B cell (primary cell): Measurements from ENCODE around the gene ARHGEF37. TPM values are rescaled to one million over a fixed set of nuclear protein-coding genes. Genes with fewer than 3 reads are reported as not detected.

Source experiments
- ATAC-seq: fragments of 200-7000 bp; cut with Tn5 transposase; one replicate; pipeline ENCODE4 v1.10.0; 2021; ENCODE audit warnings: low read depth, mild to moderate bottlenecking, moderate number of reproducible peaks, moderate library complexity
- CTCF ChIA-PET: fragments of 350-600 bp; sonication (Branson Sonifier 250); formaldehyde crosslinking; loops from one replicate; lab custom pipeline; 2021; ENCODE audit warnings: antibody characterized with exemption, inconsistent platforms; lab: Charles Lee
- POLR2A ChIA-PET: fragments of 350-600 bp; sonication (Branson Sonifier 250); formaldehyde crosslinking; loops from one replicate; lab custom pipeline; 2021; ENCODE audit warnings: antibody characterized with exemption; lab: Charles Lee
- DNase-seq: peaks from one replicate; pipeline ENCODE4 v3.0.0; 2013
- H2AFZ ChIP-seq: 2 replicates; pipeline ENCODE4 v1.6.1; 2012; ENCODE audit warnings: mild to moderate bottlenecking, low read depth, low read length; ENCODE audit not compliant: insufficient read depth, poor library complexity, severe bottlenecking
- H3K27ac ChIP-seq, 2 donors: 1 replicate in 1 of 2; 2 replicates in 1 of 2; pipeline ENCODE4 v1.5.1; 2012 to 2013; ENCODE audit warnings: low read length in 2 of 2, mild to moderate bottlenecking in 2 of 2, moderate library complexity in 1 of 2
- H3K27me3 ChIP-seq, 4 experiments: fragments of 200-600 bp in 1 of 4; sonication (generic) in 1 of 4; replicated peaks in 1 of 4; 1 replicate in 2 of 4; 2 replicates in 2 of 4; pipeline versions ENCODE4 v1.6.1 to v1.7.0; 2013 to 2016; ENCODE audit warnings: low read length in 3 of 4, mild to moderate bottlenecking in 2 of 4, mixed read lengths in 1 of 4, moderate library complexity in 1 of 4; ENCODE audit not compliant: insufficient read depth in 4 of 4, control insufficient read depth in 3 of 4; ENCODE audit errors: control extremely low read depth in 1 of 4
- H3K36me3 ChIP-seq, 2 experiments: replicated peaks in 1 of 2; 1 replicate in 1 of 2; 2 replicates in 1 of 2; pipeline versions ENCODE4 v1.6.1 to v1.7.1; 2013; ENCODE audit warnings: low read length in 1 of 2; ENCODE audit not compliant: insufficient read depth in 2 of 2, control insufficient read depth in 1 of 2; ENCODE audit errors: control extremely low read depth in 1 of 2, extremely low read depth in 1 of 2
- H3K4me1 ChIP-seq, 2 donors: fragments of 200-600 bp in 1 of 2; sonication (generic) in 1 of 2; 1 replicate in 1 of 2; 2 replicates in 1 of 2; pipeline versions ENCODE4 v1.5.1 to v1.6.1; 2013 to 2017; ENCODE audit warnings: low read length in 2 of 2; ENCODE audit not compliant: control insufficient read depth in 2 of 2, insufficient read depth in 2 of 2
- H3K4me2 ChIP-seq: replicated peaks from 2 replicates; pipeline ENCODE3; 2012; ENCODE audit warnings: mild to moderate bottlenecking, low read depth, low read length; ENCODE audit not compliant: poor library complexity, severe bottlenecking
- H3K4me3 ChIP-seq, 5 experiments: fragments of 200-600 bp in 1 of 5; sonication (generic) in 1 of 5; 1 replicate in 3 of 5; 2 replicates in 2 of 5; pipeline versions ENCODE4 v1.5.1 to v1.7.0; 2011 to 2016; ENCODE audit warnings: low read length in 4 of 5, mild to moderate bottlenecking in 4 of 5, low read depth in 2 of 5, control low read depth in 1 of 5, moderate library complexity in 1 of 5; ENCODE audit not compliant: insufficient read depth in 1 of 5; ENCODE audit errors: control extremely low read depth in 1 of 5, extremely low read depth in 1 of 5
- H3K79me2 ChIP-seq: fragments of 200-600 bp; sonication (generic); one replicate; pipeline ENCODE4 v1.6.0; 2016; ENCODE audit warnings: low read length; ENCODE audit not compliant: control insufficient read depth, insufficient read depth
- H3K9ac ChIP-seq: fragments of 200-600 bp; sonication (generic); 2 replicates; pipeline ENCODE4 v1.6.1; 2017; ENCODE audit warnings: mild to moderate bottlenecking, low read length, moderate library complexity
- H3K9me3 ChIP-seq, 3 donors: one replicate each; pipeline versions ENCODE4 v1.6.1 to v1.7.1; 2013; ENCODE audit warnings: low read length in 2 of 3; ENCODE audit not compliant: control insufficient read depth in 2 of 3, insufficient read depth in 1 of 3; ENCODE audit errors: control extremely low read depth in 1 of 3
- H4K20me1 ChIP-seq: 2 replicates; pipeline ENCODE4 v1.6.0; 2012; ENCODE audit warnings: mild to moderate bottlenecking, low read length; ENCODE audit not compliant: insufficient read depth, control insufficient read depth, poor library complexity, severe bottlenecking
- H3K27ac Mint-ChIP-seq: one replicate; pipeline ENCODE4 v1.8.0; 2021; ENCODE audit warnings: mixed read lengths
- H3K27me3 Mint-ChIP-seq: one replicate; pipeline ENCODE4 v1.8.0; 2021; ENCODE audit warnings: mixed read lengths
- H3K4me1 Mint-ChIP-seq: one replicate; pipeline ENCODE4 v1.8.0; 2021; ENCODE audit warnings: mixed read lengths
- H3K4me3 Mint-ChIP-seq: one replicate; pipeline ENCODE4 v1.8.0; 2021; ENCODE audit warnings: mixed read lengths
- H3K9me3 Mint-ChIP-seq: one replicate; pipeline ENCODE4 v1.8.0; 2022; ENCODE audit warnings: mixed read lengths; ENCODE audit not compliant: insufficient read depth
- CTCF ChIP-seq: fragments of 200-600 bp; IDR thresholded peaks from one replicate; pipeline ENCODE4 v1.8.0; 2022; ENCODE audit warnings: antibody characterized with exemption, mild to moderate bottlenecking
- EZH2 ChIP-seq: IDR thresholded peaks from 2 replicates; pipeline ENCODE4 v1.6.1; 2012; ENCODE audit warnings: borderline replicate concordance, low read depth, mild to moderate bottlenecking, moderate library complexity, low read length; ENCODE audit not compliant: insufficient read depth, poor library complexity, severe bottlenecking
- WGBS: methylation state at CpG from one replicate; pipeline ENCODE4 v1.1.5; 2013; ENCODE audit warnings: missing lambda C conversion rate; ENCODE audit not compliant: insufficient coverage; 5-methylcytosine and 5-hydroxymethylcytosine counted together
- intact Hi-C: fragments of 100-400 bp; cut with micrococcal nuclease; formaldehyde crosslinking; loops from one replicate; pipeline ENCODE4 v1.10.0; 2022
- polyA plus RNA-seq: library from polyadenylated mRNA; depleted of rRNA; stranded (reverse); fragments of >200 nt; gene quantifications from 2 replicates; pipeline ENCODE4 v1.2.3, GENCODE V29; 2012
- total RNA-seq, 2 donors: library from RNA; stranded (reverse); fragments of 120-200 nt in 1 of 2; gene quantifications; 1 replicate in 1 of 2; 2 replicates in 1 of 2; pipeline versions ENCODE4 v1.2.3 to v1.2.4, GENCODE V29; 2013 to 2022

Gene ARHGEF37
- total and polyA plus RNA-seq, 2 donors (not counting 1 experiment from before 2014, with no cell fraction given) = 0.06 to 1.7 TPM

DNA sequence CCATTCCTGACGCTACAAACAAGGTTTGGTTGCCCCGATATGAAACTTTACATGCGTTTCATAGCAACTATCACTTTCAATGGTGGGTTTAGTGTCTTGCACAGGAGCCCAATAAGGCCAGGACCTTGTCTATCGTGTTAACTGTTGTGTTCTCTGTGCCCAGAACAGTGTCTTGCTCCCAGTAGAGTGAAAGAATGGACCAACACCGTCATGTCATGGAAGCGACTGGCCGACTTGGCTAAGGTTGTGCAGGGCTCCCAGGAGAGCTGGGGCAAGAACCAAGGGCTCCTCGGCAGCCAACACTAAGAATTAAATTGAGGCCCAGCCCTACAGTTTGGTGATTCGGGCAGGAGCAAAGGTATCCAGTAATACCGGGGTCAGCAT lies 498 bp upstream of the ARHGEF37 start:
- Histone ChIP-seq H3K79me2 (no peaks in the 10 kb centered on the region), H3K36me3 (no peaks in the 10 kb centered on the region), H2AFZ (peak overlapping the region; percentile 71), H3K9me3 (peaks cover 0 to 5% (median 0%) of the 10 kb centered on the region in 3 donors), H3K4me2 (peak overlapping the region; percentile 84), H3K9ac (peak overlapping the region; percentile 62), H3K4me1 (peaks cover 10 to 11% of the 10 kb centered on the region in 2 donors), H3K4me3 (peak overlapping the region in 4 of 5 experiments; percentile 26 to 54 (median 42)), H3K27me3 (peaks cover 0 to 22% (median 11%) of the 10 kb centered on the region in 4 experiments), H4K20me1 (no peaks in the 10 kb centered on the region), H3K27ac (no peak overlapping the region)
- Mint-ChIP-seq H3K9me3 (no peaks in the 10 kb centered on the region), H3K4me1 (peaks cover 10% of the 10 kb centered on the region), H3K4me3 (peak overlapping the region; percentile 77), H3K27me3 (peaks cover 17% of the 10 kb centered on the region), H3K27ac (no peak overlapping the region)
- no peak for DNase-seq
- WGBS = 60% methylated on average over 10 of the region's 10 CpGs
- no peak for TF ChIP-seq CTCF
- TF ChIP-seq EZH2 = no peak
- CTCF ChIA-PET = interaction anchor here (1.3 to 2.3 kb wide), 3 partner anchors 16 to 38 kb away, joined by 3 to 6 read pairs (median 5); no protein-coding TSS in a partner anchor
- POLR2A ChIA-PET = no interaction called here
- intact Hi-C loops = no loop called here
- no peak for ATAC-seq

DNA sequence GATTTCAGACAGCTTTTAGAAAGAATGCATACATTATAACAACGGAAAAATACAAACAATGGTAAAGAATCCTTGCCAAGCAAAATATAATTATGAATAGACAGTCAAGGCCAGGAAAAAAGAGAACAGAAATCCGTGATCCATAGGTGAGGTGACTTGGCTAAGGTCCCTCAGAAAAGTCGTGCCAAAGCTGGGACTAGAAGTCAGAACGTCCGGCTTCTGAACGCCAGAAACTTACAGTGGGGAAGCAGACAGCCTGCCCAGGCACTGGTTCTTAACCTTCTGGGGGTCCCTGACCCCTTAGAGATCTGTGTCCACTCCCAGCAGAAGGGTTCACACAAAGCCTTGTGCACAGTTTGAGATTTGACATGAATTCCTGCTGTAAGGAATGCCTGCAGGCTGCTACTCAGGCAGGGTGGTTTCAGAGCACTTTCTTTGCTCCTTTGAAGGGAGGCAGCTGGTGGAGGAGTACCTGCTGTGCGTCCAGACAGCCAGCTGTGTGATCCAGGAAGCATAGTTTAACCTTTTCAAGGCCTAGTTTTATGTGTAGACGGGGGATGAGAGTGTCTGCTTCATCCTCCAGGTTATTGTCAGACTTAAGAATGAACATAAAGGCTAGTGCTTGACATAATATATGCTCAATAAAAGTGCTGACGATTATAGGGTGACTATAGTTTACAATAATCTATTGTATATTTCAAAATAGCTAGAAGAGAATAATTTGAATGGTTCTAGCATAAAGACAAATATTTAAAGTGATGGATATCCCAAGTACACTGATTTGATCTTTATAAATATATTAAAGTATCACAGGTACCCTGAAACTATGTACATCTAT lies 852 bp downstream of the ARHGEF37 start:
- H3K27ac ChIP-seq = no peak overlapping the region
- WGBS = 88% methylated on average over 7 of the region's 9 CpGs

More for the DNA sequence above, 852 bp downstream of the ARHGEF37 start:
- Histone ChIP-seq H4K20me1 (no peaks in the 10 kb centered on the region), H3K36me3 (no peaks in the 10 kb centered on the region), H2AFZ (no peak overlapping the region), H3K4me3 (peak overlapping the region in 1 of 5 experiments; percentile 54), H3K9ac (no peak overlapping the region), H3K79me2 (no peaks in the 10 kb centered on the region), H3K9me3 (peaks cover 0 to 5% (median 0%) of the 10 kb centered on the region in 3 donors), H3K4me2 (peak overlapping the region; percentile 84), H3K4me1 (peaks cover 10 to 11% of the 10 kb centered on the region in 2 donors), H3K27me3 (peaks cover 0 to 22% (median 11%) of the 10 kb centered on the region in 4 experiments)
- no peaks in the 10 kb centered on the region for H3K9me3 Mint-ChIP-seq
- peak overlapping the region; percentile 75 for H3K4me3 Mint-ChIP-seq
- intact Hi-C loops = no loop called here
- ATAC-seq (no peak), DNase-seq (no peak)
- H3K4me1 Mint-ChIP-seq = peaks cover 10% of the 10 kb centered on the region
- H3K27me3 Mint-ChIP-seq = peaks cover 17% of the 10 kb centered on the region
- ChIA-PET POLR2A (interaction anchor here (0.5 kb wide), 1 partner anchor 48 kb away, joined by 3 read pairs; no protein-coding TSS in a partner anchor), CTCF (interaction anchor here (0.6 to 2.3 kb wide), 5 partner anchors 8 to 37 kb away, joined by 3 to 6 read pairs (median 4); no protein-coding TSS in a partner anchor)
- TF ChIP-seq CTCF (no peak), EZH2 (no peak)
- no peak overlapping the region for H3K27ac Mint-ChIP-seq
